Measurements from ENCODE around the gene RP2.
A peak's percentile ranks its signal among the peaks of the same experiment; 100 is the strongest.

RP2 gene

GRCh38 chrX:46836701-46837557, at the start of gene RP2:
RP2 (plus strand) TSS chrX:46837043; CDS start chrX:46837101, 58 bp downstream.
- peak; percentile 86 for DNase-seq (ENCODE audit: low spot score)

- DNase-seq (ENCODE audit: low spot score) = no peak
These were observed 47.9 kb upstream of the RP2 start for GRCh38 chrX:46788902-46789301.

- DNase-seq (ENCODE audit: low spot score) = peak; percentile 50
These were observed 44.7 kb upstream of the RP2 start for GRCh38 chrX:46791927-46792809.

- no peak for DNase-seq (ENCODE audit: low spot score)
These were observed 44.0 kb upstream of the RP2 start for GRCh38 chrX:46792810-46793188.

GRCh38 chrX:46793386-46794143, 43.3 kb upstream of the RP2 start:
- DNase-seq (ENCODE audit: low spot score) = no peak

GRCh38 chrX:46796574-46797191, 40.2 kb upstream of the RP2 start:
- DNase-seq (ENCODE audit: low spot score) = peak; percentile 61

- DNase-seq (ENCODE audit: low spot score) = no peak
These were observed 33.7 kb upstream of the RP2 start for GRCh38 chrX:46803140-46803539.

GRCh38 chrX:46805270-46805669, 31.6 kb upstream of the RP2 start:
- no peak for DNase-seq (ENCODE audit: low spot score)

GRCh38 chrX:46811121-46811520, 25.7 kb upstream of the RP2 start:
- DNase-seq (ENCODE audit: low spot score) = no peak

GRCh38 chrX:46812445-46812844, 24.4 kb upstream of the RP2 start:
- DNase-seq (ENCODE audit: low spot score) = no peak

GRCh38 chrX:46814966-46815365, 21.9 kb upstream of the RP2 start:
- DNase-seq (ENCODE audit: low spot score) = no peak

GRCh38 chrX:46819136-46819535, 17.7 kb upstream of the RP2 start:
- no peak for DNase-seq (ENCODE audit: low spot score)

GRCh38 chrX:46820391-46821100, 16.3 kb upstream of the RP2 start:
- no peak for DNase-seq (ENCODE audit: low spot score)

GRCh38 chrX:46823481-46823880, 13.4 kb upstream of the RP2 start:
- no peak for DNase-seq (ENCODE audit: low spot score)

GRCh38 chrX:46831765-46832327, 5.0 kb upstream of the RP2 start:
- no peak for DNase-seq (ENCODE audit: low spot score)

GRCh38 chrX:46837558-46838485, 979 bp downstream of the RP2 start:
- DNase-seq (ENCODE audit: low spot score) = peak; percentile 41

- DNase-seq (ENCODE audit: low spot score) = peak; percentile 4
These were observed 1.6 kb downstream of the RP2 start for GRCh38 chrX:46838486-46838870.

GRCh38 chrX:46838974-46839480, 2.2 kb downstream of the RP2 start:
- peak; percentile 1 for DNase-seq (ENCODE audit: low spot score)

GRCh38 chrX:46840946-46841345, 4.1 kb downstream of the RP2 start:
- DNase-seq (ENCODE audit: low spot score) = no peak

GRCh38 chrX:46841346-46841745, 4.5 kb downstream of the RP2 start:
- DNase-seq (ENCODE audit: low spot score) = no peak
